GM20000 (cell line): ENCODE measurements around the gene AP1G2.
"Not testable (repeated sequence)": the region's sequence is repeated elsewhere in the genome, so short reads cannot be mapped to it uniquely, and the experiment has no call there.

Experiments used
- DNase-seq: peaks from one replicate; pipeline ENCODE4 v3.0.0; 2012; ENCODE audit warnings: low spot score
- TF ChIP-seq, protein P1 (sequence below): IDR thresholded peaks from 2 replicates; pipeline ENCODE4 v1.5.1; 2012; ENCODE audit warnings: mild to moderate bottlenecking, control low read depth; ENCODE audit errors: extremely low read depth, missing control alignments

The AP1G2 gene

DNA sequence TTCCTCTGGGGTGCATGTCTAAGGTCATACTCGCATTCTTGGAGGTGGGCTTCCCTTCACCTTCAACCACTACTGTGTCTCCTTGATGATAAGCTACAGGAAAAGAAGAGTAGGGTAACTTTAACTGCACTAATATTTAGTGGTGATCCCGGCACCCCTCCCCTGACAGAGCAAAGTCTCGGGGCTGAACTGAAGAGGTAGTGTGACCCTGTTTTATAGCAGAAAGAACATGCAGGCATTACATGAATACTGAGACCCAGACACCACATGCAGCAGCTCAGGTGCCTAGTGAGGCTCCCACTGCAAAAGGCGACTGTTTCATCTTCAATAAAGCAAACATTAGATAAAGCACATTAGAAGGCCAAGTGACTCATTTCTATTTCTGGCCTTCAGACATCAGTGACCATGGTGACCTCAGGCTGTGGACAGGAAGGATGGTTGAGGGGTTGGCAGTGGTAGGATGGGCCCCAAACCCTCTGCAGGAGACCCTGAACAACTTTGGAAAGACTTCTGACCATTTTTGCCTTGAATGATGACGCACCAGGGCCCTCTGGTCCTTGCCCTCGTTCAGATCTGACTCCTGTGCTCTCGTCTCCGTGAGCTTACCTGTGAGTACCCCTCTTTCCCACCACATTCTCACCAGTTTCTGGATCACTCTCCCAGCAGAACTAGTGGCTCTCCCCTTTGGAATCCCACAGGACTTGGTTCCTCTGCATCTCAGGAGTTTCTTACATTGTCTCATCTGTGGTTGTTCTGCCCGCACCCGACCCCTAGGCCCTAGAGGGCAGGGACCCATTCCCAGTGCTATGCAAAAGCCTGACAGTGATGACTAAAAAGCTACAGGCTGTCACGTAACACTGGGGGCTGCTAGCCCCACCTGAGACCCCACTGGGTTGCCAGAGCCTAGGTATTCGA lies 34.8 kb upstream of the AP1G2 start:
- DNase-seq: no peak

DNA sequence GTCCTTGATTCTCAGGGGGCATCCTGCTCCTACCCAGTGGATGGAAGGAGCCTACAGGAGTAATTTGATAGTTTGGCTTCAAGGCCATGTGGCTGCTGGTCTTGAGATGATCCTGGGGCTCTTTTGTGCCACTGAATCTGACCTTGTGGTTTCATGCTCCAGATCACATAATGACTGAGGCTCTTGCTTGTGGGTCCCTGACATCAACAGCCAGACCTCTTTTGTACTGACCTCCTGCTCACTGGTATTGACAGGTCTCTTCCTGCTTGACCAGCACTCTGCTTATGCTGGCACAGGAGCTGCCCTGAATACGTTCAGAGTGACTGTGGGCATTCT lies 34.2 kb upstream of the AP1G2 start:
- TF ChIP-seq, protein P1, sequence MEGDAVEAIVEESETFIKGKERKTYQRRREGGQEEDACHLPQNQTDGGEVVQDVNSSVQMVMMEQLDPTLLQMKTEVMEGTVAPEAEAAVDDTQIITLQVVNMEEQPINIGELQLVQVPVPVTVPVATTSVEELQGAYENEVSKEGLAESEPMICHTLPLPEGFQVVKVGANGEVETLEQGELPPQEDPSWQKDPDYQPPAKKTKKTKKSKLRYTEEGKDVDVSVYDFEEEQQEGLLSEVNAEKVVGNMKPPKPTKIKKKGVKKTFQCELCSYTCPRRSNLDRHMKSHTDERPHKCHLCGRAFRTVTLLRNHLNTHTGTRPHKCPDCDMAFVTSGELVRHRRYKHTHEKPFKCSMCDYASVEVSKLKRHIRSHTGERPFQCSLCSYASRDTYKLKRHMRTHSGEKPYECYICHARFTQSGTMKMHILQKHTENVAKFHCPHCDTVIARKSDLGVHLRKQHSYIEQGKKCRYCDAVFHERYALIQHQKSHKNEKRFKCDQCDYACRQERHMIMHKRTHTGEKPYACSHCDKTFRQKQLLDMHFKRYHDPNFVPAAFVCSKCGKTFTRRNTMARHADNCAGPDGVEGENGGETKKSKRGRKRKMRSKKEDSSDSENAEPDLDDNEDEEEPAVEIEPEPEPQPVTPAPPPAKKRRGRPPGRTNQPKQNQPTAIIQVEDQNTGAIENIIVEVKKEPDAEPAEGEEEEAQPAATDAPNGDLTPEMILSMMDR: no peak
- DNase-seq: no peak

More for the DNA sequence above, 34.8 kb upstream of the AP1G2 start:
- TF ChIP-seq, protein P1: no peak

DNA sequence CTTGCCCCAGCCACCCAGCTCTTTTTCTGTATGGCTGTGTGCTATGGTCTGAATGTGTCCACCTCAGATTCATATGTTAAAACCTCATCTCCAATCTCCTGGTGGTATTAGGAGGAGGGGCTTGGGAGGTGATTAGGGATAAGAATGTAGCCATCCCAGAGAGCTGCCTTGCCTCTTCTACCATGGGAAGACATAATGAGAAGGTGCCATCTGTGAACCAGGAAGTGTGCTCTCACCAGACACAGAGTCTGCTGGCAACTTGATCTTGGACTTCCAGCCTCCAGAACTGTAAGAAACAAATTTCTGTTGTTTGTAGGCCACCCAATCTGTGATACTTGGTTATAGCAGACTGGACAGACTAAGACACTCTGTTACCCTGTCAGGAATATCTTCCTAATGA lies 33.8 kb upstream of the AP1G2 start:
- TF ChIP-seq, protein P1: no peak

DNA sequence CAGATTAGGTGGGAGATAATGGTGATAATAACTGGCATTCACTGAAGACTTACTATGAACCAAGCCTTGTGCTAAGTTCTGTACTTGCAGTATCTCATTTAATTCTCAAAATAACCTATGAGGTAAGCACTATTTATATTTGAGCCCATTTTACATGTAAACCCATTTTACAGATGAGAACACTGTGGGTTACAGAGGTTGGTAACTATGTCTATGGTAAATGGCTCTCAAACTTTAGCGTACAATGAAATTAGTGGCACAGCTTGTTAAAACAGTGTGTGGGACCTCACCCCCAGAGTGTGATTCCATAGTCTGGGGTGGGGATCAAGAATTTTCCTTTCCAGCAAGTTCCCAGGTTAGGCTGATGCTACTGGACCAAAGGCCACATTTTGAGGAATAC lies 33.2 kb upstream of the AP1G2 start:
- DNase-seq: no peak
- TF ChIP-seq, protein P1: no peak

More for the DNA sequence above, 33.8 kb upstream of the AP1G2 start:
- DNase-seq: no peak

DNA sequence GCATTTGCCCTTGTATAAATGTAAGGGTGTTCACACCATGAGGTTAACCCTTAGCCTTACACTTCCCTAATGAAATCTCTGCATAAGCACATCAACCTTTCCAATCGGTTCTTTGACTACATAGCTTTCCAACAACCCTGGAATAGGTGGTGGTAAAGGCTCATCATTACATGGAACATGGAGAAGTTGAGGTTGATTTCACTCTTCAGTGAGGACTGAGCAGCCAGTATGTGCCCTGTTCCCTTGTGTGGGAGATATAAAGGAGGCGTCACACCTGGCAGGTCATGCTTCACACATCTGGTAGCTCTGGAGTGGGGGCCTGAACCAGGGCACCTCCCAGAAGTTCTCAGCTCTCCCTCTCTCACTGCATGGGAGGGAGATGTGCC lies 32.7 kb upstream of the AP1G2 start:
- TF ChIP-seq, protein P1: no peak
- no peak for DNase-seq

DNA sequence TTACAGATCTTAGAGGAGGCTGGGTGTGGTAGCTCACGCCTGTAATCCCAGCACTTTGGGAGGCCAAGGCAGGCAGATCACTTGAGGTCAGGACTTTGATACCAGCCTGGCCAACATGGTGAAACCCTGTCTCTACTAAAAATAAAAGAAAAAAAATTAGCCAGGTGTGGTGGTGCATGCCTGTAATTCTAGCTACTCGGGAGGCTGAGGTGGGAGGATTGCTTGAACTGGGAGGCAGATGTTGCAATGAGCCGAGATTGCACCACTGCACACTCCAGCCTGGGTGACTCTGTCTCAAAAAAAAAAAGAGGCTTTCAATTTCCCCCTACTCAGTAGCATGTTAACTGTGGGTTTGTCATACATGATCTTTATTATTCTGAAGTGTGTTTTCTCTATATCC lies 26.6 kb upstream of the AP1G2 start:
- DNase-seq: not testable (repeated sequence)

DNA sequence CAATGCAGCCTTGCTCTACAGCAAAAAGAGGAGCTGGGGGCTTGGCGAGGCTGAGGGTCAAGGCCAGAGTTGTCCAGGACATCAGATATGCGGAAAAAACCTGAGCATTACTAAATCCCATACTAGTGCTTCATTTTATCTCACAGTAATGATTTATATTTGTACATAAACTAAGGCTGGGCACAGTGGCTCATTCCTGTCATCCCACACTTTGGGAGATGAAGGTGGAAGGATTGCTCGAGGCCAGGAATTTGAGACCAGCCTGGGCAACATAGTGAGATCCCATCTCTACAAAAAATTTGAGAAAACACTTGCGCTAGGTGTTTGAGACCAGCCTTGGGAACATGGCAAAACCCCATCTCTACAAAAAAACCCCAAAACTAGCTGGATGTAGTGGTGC lies 22.6 kb upstream of the AP1G2 start:
- TF ChIP-seq, protein P1: no peak
- DNase-seq: no peak

DNA sequence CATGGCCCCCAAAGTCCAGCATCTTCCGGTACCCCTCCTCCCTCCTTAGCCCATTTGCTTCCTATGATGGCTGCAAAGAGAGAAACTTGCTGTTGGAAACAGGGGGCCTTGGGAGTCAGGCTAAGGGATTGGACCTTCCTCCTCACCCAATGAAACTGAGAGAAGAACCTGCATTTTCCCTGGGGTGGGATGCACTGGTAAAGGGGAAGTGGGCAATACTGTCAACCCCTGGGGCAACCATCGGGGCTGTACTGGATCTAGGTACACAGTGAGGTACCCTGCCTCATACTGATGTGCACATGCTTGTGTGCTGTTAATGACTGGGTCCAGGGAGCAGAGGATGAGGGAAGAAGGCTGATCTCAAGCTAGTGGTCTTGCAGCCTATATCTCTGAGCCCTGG lies 22.0 kb upstream of the AP1G2 start:
- DNase-seq: no peak
- TF ChIP-seq, protein P1: no peak
